Heart left ventricle (tissue), 13 donors: ENCODE measurements around the gene NOX4.

Experiments
- POLR2A ChIP-seq, 2 donors: fragments of 450-650 bp; IDR thresholded peaks; one replicate each; pipeline ENCODE4 v1.6.1; 2017; ENCODE audit warnings: antibody characterized with exemption in 2 of 2, mild to moderate bottlenecking in 2 of 2, moderate library complexity in 2 of 2
- TF ChIP-seq, protein P1 (sequence below), 12 donors: fragments of 200-600 bp; sonication (generic) in 4 of 12; IDR thresholded peaks; one replicate each; pipeline versions ENCODE4 v1.5.0 to v1.8.0; 2018 to 2022; ENCODE audit warnings: antibody characterized with exemption in 12 of 12, mild to moderate bottlenecking in 5 of 12
- donor health status: ischemic (EF 13 %, LVEDD 7.1; RV severe dilation, severe dysfunction).
- donor health status: DM: no; HTN: yes; CAD: no.
- donor health status: DM: no; HTN: no; CAD: no.
- donor health status: ischemic (EF 25% LVEDD 6.9; RV normal size, moderate dysfunction).
- donor health status: ischemic (EF 25% LVEDD 5.7; RV mildly dilated, moderate dysfunction).
- donor health status: ischemic (EF 35%, LVEDD 5.7; RV mildly dilated, moderate dysfunction).
- donor health status: nonischemic (EF 11% LVEDD 7.7; RV severe dilation, severe dysfunction).
- donor health status: DM: yes; HTN: yes; CAD: no.
- donor health status: PGD.
- donor health status: ischemic (EF 29% LVEDD 5.4; RV normal size, mild dysfunction).
- donor health status: nonischemic (EF 23%, LVEDD 6.1; RV moderate dilation, normal function).

DNA sequence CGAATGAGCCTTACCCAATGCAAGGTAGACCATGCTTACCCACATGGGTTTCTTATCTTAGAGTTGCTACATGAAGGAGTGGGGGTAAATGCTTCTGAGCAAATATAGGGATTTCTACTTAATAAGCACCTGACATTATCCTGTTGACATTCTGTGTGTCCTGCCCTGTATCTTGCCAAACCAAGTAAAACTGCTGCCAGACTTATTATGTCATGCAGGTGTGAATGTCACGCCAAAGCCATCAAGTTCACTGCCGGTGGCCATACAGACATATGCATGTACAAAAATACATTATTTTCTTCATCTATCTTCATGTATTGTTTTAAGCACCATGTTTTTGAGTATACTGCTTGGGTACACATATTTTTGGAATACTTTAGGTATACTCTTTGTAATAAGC is 70.2 kb downstream of the NOX4 start:
- TF ChIP-seq, protein P1, sequence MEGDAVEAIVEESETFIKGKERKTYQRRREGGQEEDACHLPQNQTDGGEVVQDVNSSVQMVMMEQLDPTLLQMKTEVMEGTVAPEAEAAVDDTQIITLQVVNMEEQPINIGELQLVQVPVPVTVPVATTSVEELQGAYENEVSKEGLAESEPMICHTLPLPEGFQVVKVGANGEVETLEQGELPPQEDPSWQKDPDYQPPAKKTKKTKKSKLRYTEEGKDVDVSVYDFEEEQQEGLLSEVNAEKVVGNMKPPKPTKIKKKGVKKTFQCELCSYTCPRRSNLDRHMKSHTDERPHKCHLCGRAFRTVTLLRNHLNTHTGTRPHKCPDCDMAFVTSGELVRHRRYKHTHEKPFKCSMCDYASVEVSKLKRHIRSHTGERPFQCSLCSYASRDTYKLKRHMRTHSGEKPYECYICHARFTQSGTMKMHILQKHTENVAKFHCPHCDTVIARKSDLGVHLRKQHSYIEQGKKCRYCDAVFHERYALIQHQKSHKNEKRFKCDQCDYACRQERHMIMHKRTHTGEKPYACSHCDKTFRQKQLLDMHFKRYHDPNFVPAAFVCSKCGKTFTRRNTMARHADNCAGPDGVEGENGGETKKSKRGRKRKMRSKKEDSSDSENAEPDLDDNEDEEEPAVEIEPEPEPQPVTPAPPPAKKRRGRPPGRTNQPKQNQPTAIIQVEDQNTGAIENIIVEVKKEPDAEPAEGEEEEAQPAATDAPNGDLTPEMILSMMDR (IDR thresholded peaks at IDR 0.05) = no peak
- TF ChIP-seq POLR2A (IDR thresholded peaks at IDR 0.05) = no peak
